ENCODE data around the gene PRKCH.

The PRKCH gene

GRCh38 chr14:61532123-61532505, 210.7 kb downstream of the PRKCH start:
- no peak for DNase-seq (ENCODE audit: low spot score)

GRCh38 chr14:61532763-61533162, 211.4 kb downstream of the PRKCH start:
- DNase-seq (ENCODE audit: low spot score): no peak

DNA sequence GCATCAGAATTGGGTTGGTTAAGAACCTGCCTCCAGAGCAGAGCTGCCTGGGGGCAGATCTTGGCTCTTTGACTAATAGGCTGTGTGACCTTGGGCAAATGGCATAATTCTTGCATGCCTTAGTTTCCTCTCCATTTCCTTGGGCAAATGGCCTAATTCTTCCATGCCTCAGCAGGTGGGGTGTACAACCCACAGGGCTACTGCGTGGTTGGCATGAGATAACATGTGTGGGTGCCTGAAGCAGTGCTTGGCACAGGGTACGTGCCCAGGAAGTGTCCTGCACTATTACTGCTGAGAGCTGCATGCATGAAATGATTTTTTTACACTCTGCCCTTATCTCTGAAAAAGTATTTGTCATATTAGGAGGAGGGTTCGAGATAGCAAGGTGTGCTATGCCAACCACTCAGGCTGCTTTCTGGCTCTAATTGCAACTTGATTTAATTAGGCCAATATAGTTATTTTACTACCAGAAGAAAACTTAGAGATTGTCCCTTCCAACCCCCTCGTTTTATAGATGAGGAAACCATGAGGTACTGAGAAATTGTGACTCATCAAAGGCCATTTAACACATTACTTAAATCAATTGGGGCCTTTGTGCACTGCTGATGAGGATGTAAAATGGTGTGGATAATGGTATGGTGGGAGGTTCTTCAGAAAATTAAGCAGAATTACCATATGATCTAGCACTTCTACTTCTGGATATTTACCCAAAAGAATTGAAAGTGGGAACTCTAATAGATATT, 212.3 kb downstream of the PRKCH start:
- DNase-seq (ENCODE audit: low spot score): peak; percentile 31

DNA sequence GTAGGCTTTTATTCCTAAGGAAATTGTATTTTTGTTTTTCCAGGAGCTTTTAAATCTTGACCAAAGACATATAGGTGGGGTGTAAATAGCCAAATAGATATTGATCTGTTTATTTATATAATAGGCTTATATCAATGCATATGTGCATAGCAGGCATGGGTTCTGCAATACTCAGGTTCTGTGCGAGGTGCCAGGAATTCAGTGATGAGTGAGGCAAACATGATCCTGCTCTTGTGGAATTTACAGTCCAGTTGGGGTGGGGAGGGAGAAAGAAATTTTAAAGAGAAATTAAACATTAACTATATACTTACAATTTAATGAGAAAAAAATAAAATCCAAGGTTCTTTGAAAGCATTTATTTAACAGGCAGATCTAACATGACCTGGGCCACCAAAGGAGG, 213.7 kb downstream of the PRKCH start:
- no peak for DNase-seq (ENCODE audit: low spot score)

- no peak for DNase-seq (ENCODE audit: low spot score)
Measured at GRCh38 chr14:61535458-61535857, 214.1 kb downstream of the PRKCH start.

DNA sequence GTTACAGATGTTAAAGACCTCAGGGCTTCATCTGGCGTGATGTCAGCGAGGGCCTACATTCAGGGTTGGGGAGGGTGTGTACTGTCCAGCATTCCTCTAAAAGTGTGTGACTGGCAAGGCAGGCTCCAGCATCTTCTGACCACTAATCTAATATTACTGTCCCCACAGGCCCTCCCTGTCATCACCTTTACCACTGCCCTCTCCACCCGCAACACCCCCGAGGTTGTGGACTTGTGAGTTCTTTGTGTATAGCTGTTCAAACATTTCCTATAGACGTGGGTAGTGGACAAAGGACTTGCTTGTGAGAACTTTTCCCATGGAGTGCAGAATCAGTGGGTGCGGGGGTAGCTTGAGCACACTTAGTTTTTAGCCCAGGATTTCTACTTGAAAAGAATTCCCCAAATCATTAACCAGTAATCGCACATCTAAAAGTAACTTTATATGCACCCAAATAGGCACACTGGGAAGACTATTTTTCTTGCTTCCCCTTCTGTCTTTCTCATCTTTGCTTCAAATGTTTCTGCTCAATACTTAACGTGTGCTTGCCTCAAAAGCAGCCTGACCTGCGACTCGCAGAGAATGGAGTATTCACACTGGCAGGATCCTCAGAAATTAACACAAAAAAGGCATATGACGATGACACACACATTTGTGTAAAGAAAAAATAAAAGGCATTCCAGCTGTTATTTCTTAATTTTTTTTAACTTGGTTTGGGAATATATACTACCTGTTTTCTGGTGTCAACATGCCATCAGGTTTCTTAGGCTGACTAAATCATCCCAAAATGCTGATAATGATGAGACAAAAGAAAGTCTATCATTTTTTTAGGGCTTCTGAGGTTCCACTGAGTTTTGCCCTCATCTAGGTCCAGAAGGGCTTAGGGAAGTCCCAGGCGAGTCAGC, 215.5 kb downstream of the PRKCH start:
- DNase-seq (ENCODE audit: low spot score): no peak

GRCh38 chr14:61537563-61538463, 216.4 kb downstream of the PRKCH start:
- peak; percentile 53 for DNase-seq (ENCODE audit: low spot score)

DNA sequence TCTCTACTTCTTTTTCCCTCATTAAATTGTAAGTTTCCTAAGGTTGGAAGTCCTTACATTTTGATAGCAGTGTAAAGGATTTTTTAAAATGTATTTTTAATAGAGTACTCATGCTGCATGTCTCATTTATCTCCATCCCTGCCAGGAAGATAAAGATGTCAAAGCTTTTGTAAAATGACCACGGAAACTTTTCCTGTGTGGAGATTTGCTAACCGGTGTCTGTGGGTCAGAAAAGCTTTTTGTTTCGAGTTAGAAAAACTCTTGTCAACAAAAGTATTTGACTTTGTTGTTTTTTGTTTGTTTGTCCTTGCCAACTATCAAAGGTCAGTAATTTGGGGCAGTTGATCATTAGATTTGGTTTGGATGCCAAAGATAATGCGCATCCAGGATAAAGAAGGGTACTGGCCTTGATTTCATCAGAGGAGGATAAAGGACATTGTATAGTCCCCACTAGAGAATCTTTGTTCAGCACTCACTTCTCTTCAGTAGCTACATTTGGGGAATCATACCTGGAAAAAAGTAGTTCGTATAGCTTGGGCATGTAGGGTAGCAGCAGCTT, 217.2 kb downstream of the PRKCH start:
- no peak for DNase-seq (ENCODE audit: low spot score)

GRCh38 chr14:61539631-61540030, 218.3 kb downstream of the PRKCH start:
- DNase-seq (ENCODE audit: low spot score): no peak

- no peak for DNase-seq (ENCODE audit: low spot score)
Measured at GRCh38 chr14:61540931-61541330, 219.6 kb downstream of the PRKCH start.

DNA sequence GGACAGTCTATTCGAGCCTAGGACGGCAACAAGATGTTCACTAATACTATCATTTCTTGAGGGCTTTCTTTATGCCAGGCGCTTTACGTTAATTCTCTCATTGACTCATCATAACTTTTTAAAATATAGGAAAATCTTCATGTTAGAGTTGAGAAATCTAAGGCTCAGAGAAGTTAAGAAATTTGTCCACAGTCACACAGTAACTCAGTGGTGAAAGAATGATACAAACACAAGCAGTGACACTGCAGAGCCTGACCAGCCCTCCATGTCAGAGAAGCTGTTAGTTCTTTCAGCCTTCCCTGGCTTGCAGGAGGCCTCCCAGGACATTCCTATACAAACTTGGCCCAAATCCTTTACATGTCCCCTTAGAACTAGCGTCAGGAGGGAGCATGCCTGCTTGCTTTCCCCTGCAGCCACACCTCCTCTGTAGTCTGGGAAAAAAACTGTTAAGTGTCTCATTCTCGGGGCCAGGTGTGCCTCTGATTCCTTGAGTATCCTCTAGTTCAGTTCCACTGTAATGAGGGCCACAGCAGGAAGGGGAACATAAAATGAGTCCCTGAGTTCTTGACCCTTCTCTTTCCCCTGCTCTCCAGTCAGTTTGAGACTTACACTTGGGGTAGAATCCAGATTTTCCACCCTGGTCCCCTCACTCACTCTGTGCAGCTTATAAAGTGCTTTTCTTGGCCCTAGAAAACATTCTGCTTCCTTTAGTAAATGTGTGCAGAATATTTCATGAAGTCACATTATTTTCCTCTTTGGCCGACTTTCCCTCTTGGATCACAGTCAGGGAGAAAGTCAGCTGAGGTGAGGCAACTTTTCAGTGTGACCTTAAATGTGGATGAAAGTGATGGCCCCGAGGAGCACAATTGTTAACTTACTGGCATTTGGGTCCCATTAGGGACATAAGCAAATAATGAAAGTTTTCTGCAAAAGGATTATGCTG, 221.7 kb downstream of the PRKCH start:
- no peak for DNase-seq (ENCODE audit: low spot score)

DNA sequence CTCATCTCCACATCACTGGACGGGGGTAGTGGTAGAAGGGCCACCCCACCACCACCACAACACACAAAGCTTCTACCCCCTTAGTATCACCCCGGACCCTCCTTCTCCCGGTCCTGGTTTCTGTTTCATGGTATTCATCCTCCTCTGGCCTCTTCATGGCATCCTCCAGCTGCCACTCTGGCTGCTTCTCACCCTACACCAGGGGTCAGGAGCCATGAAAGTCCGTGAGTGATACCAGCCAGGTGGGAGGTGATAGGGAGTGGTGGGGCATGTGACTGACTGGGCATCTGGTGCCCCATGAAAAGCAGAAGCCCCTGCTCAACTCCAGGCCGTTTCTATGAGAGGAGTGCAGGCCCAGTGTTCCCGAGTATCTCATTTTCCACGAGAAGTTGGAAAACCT, 222.6 kb downstream of the PRKCH start:
- DNase-seq (ENCODE audit: low spot score): no peak

- DNase-seq (ENCODE audit: low spot score): no peak
Measured at GRCh38 chr14:61544448-61545330, 223.3 kb downstream of the PRKCH start.

- DNase-seq (ENCODE audit: low spot score): no peak
Measured at GRCh38 chr14:61545726-61546455, 224.5 kb downstream of the PRKCH start.

GRCh38 chr14:61547186-61548069, 226.0 kb downstream of the PRKCH start:
- DNase-seq (ENCODE audit: low spot score): no peak

DNA sequence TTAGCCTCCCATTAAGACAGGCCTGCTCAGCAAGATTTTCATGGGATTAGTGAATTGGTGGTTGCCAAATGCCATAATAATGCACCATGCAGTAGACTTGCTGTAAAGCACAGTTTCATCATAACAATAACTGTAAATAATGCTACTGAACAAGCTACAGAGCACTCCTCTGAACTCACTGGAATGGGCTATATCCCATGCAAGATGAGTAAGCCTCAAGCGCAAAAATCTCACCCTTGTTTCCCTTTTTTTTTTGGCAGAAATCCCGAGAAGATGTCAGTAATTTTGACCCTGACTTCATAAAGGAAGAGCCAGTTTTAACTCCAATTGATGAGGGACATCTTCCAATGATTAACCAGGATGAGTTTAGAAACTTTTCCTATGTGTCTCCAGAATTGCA, 228.0 kb downstream of the PRKCH start:
- DNase-seq (ENCODE audit: low spot score): no peak

DNA sequence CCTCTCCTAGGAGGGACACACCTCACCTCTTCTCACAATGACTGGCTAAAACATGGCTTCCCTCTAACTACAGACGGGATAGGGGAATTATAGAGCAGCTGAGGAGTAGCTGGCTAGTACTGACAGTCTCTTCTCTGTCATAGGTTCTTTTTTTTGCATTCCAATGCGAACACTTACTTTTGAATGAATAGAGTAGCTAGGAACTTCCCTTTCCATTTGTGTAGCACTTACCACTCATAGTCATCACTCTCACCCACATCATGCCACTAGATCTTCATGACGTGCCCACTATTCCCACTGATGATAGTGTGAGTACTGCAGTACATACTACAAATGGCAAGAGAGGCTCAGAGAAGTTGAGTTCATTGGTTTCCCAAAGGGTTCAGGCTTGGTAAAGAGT, 230.0 kb downstream of the PRKCH start:
- DNase-seq (ENCODE audit: low spot score): no peak

DNA sequence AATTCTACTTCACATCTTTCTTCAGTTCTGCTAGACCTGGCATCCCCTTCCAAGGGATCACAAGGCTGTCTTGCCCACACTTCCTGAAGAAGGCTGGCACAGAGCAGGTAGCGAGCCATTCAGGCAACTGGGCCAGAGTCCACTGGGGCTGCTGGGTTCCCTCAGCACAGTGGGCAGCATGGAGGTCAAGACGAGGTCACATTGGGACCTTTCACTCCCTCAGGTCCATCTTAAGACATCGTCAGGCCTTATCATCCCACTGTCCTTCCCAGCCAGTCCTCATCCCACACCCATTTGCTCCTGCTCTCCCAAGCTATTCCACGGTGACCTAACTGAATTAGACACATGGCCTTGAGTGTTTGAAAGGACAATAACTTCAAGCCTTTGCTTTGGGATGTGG, 230.9 kb downstream of the PRKCH start:
- no peak for DNase-seq (ENCODE audit: low spot score)

All from CD4-positive, alpha-beta T cell treated with Interleukin-2 at 100 ng/mL for 4 hours (primary cell).